Liver (tissue), 9 donors: ENCODE data around the gene EDDM3A. TPM values are rescaled to one million over a fixed set of nuclear protein-coding genes. Genes with fewer than 3 reads are reported as not detected.

ENCODE experiments used
- DNase-seq: peaks from one replicate; pipeline ENCODE4 v3.0.0-alpha.2; 2017; ENCODE audit warnings: low spot score
- H3K27ac ChIP-seq, 2 donors: one replicate each; pipeline ENCODE4 v1.7.0; 2013; ENCODE audit warnings: inconsistent platforms in 2 of 2, low read length in 2 of 2, control low read depth in 1 of 2, low read depth in 1 of 2, mild to moderate bottlenecking in 1 of 2
- H3K27me3 ChIP-seq, 4 donors: one replicate each; pipeline versions ENCODE4 v1.6.1 to v1.7.0; 2013; ENCODE audit warnings: low read length in 3 of 4, inconsistent platforms in 1 of 4, mild to moderate bottlenecking in 1 of 4, moderate library complexity in 1 of 4; ENCODE audit not compliant: control insufficient read depth in 4 of 4, insufficient read depth in 4 of 4
- H3K36me3 ChIP-seq, 4 donors: one replicate each; pipeline versions ENCODE4 v1.6.1 to v1.7.0; 2013; ENCODE audit warnings: low read length in 3 of 4, mild to moderate bottlenecking in 3 of 4, low read depth in 1 of 4, moderate library complexity in 1 of 4; ENCODE audit not compliant: control insufficient read depth in 4 of 4, insufficient read depth in 3 of 4
- H3K4me1 ChIP-seq, 4 donors: one replicate each; pipeline versions ENCODE4 v1.6.1 to v1.7.0; 2013; ENCODE audit warnings: low read length in 3 of 4, mild to moderate bottlenecking in 3 of 4, moderate library complexity in 1 of 4; ENCODE audit not compliant: control insufficient read depth in 4 of 4, insufficient read depth in 4 of 4
- H3K4me3 ChIP-seq, 3 donors: one replicate each; pipeline versions ENCODE4 v1.6.1 to v1.7.0; 2013; ENCODE audit warnings: low read length in 3 of 3, control low read depth in 1 of 3, low read depth in 1 of 3, mild to moderate bottlenecking in 1 of 3
- H3K9ac ChIP-seq, 2 donors: one replicate each; pipeline ENCODE4 v1.7.0; 2013; ENCODE audit warnings: low read length in 2 of 2, mild to moderate bottlenecking in 2 of 2, moderate library complexity in 2 of 2, control low read depth in 1 of 2, low read depth in 1 of 2
- H3K9me3 ChIP-seq, 4 donors: one replicate each; pipeline versions ENCODE4 v1.6.1 to v1.7.0; 2013; ENCODE audit warnings: low read length in 3 of 4; ENCODE audit not compliant: control insufficient read depth in 4 of 4
- ATF3 ChIP-seq: IDR thresholded peaks from 2 replicates; pipeline ENCODE4 v1.6.1; 2016; ENCODE audit warnings: antibody characterized with exemption
- CTCF ChIP-seq: fragments of 150-350 bp; IDR thresholded peaks from 2 replicates; pipeline ENCODE4 v1.5.1; 2017; ENCODE audit warnings: improper control_type of control experiment, low read depth, low read length; ENCODE audit not compliant: missing input control
- EGR1 ChIP-seq, 2 donors: IDR thresholded peaks; 2 replicates each; pipeline ENCODE4 v1.6.1; 2016 to 2018; ENCODE audit warnings: antibody characterized with exemption in 2 of 2, low read depth in 2 of 2
- FOXA1 ChIP-seq: IDR thresholded peaks from 2 replicates; pipeline ENCODE4 v1.6.1; 2016; ENCODE audit warnings: antibody characterized with exemption
- FOXA2 ChIP-seq: IDR thresholded peaks from 2 replicates; pipeline ENCODE4 v1.6.1; 2016; ENCODE audit warnings: antibody characterized with exemption
- GABPA ChIP-seq, 2 donors: IDR thresholded peaks in 1 of 2; conservative IDR thresholded peaks in 1 of 2; 2 replicates each; pipeline ENCODE4 v1.6.1; 2016; ENCODE audit warnings: antibody characterized with exemption in 2 of 2, mild to moderate bottlenecking in 1 of 2, moderate library complexity in 1 of 2
- HNF4A ChIP-seq, 2 donors: conservative IDR thresholded peaks; 2 replicates each; pipeline ENCODE4 v1.6.1; 2016; ENCODE audit warnings: antibody characterized with exemption in 2 of 2, mild to moderate bottlenecking in 2 of 2
- HNF4G ChIP-seq: IDR thresholded peaks from 2 replicates; pipeline ENCODE4 v1.6.1; 2016; ENCODE audit warnings: antibody characterized with exemption
- JUND ChIP-seq, 2 donors: IDR thresholded peaks; 2 replicates each; pipeline ENCODE4 v1.6.1; 2016; ENCODE audit warnings: antibody characterized with exemption in 2 of 2
- MAX ChIP-seq: IDR thresholded peaks from 2 replicates; pipeline ENCODE4 v1.6.1; 2016; ENCODE audit warnings: antibody characterized with exemption
- NR2F2 ChIP-seq: IDR thresholded peaks from 2 replicates; pipeline ENCODE4 v1.6.1; 2016; ENCODE audit warnings: antibody characterized with exemption
- RAD21 ChIP-seq, 2 donors: IDR thresholded peaks; 2 replicates each; pipeline ENCODE4 v1.6.1; 2016; ENCODE audit warnings: antibody characterized with exemption in 2 of 2, mild to moderate bottlenecking in 2 of 2
- REST ChIP-seq: IDR thresholded peaks from 2 replicates; pipeline ENCODE4 v1.6.1; 2016; ENCODE audit warnings: antibody characterized with exemption, mild to moderate bottlenecking
- RXRA ChIP-seq, 2 donors: IDR thresholded peaks; 2 replicates each; pipeline ENCODE4 v1.6.1; 2017 to 2018; ENCODE audit warnings: antibody characterized with exemption in 2 of 2, mild to moderate bottlenecking in 1 of 2
- SP1 ChIP-seq: IDR thresholded peaks from 2 replicates; pipeline ENCODE4 v1.6.1; 2018; ENCODE audit warnings: antibody characterized with exemption, mild to moderate bottlenecking
- TAF1 ChIP-seq: conservative IDR thresholded peaks from 2 replicates; pipeline ENCODE4 v1.6.1; 2016; ENCODE audit warnings: antibody characterized with exemption, mild to moderate bottlenecking
- YY1 ChIP-seq: IDR thresholded peaks from 2 replicates; pipeline ENCODE4 v1.6.1; 2016; ENCODE audit warnings: antibody characterized with exemption, mild to moderate bottlenecking
- ZBTB33 ChIP-seq: IDR thresholded peaks from 2 replicates; pipeline ENCODE4 v1.6.1; 2016; ENCODE audit warnings: antibody characterized with exemption
- WGBS: extraction: QIAGEN DNeasy Blood & Tissue Kit; methylation state at CpG from one replicate; pipeline ENCODE4 v1.1.7; 2013; 5-methylcytosine and 5-hydroxymethylcytosine counted together
- polyA plus RNA-seq, 2 donors: library from polyadenylated mRNA; stranded (reverse) in 1 of 2; unstranded in 1 of 2; fragments of 200-250 nt in 1 of 2; fragments of >200 nt in 1 of 2; fragmentation: Nextera tagmentation in 1 of 2; extraction: Ambion mirVana in 1 of 2; gene quantifications; one replicate each; pipeline versions ENCODE4 v1.2.1 to v1.2.3, GENCODE V29; 2013 to 2015
- total RNA-seq, 2 donors: library from RNA; depleted of rRNA; stranded (reverse); fragments of >200 nt; gene quantifications; one replicate each; pipeline ENCODE4 v1.2.3, GENCODE V29; 2014
- donor health status: healthy.
- donor health status: healthy.
- donor health status: healthy.
- donor health status: healthy.
- donor health status: healthy.

Gene EDDM3A
- total and polyA plus RNA-seq, 4 donors: not detected

- no peaks in the 10 kb centered on the region for H3K27me3 ChIP-seq
- no peaks in the 10 kb centered on the region for H3K9me3 ChIP-seq
- H3K4me1 ChIP-seq: no peaks in the 10 kb centered on the region
- no peak overlapping the region for H3K9ac ChIP-seq
- H3K4me3 ChIP-seq: no peak overlapping the region
- TF ChIP-seq SP1: no peak
- TF ChIP-seq TAF1: no peak
- no peak for TF ChIP-seq FOXA2
- TF ChIP-seq YY1: no peak
- TF ChIP-seq CTCF: no peak
- TF ChIP-seq ATF3: no peak
- TF ChIP-seq REST: no peak
- TF ChIP-seq HNF4G: no peak
- no peak for TF ChIP-seq NR2F2
- no peak for TF ChIP-seq RXRA (IDR thresholded peaks at IDR 0.05)
- TF ChIP-seq FOXA1: no peak
- TF ChIP-seq JUND (IDR thresholded peaks at IDR 0.05): no peak
- TF ChIP-seq RAD21 (IDR thresholded peaks at IDR 0.05): no peak
- TF ChIP-seq ZBTB33: no peak
- no peak for TF ChIP-seq EGR1 (IDR thresholded peaks at IDR 0.05; ENCODE audit: low read depth in 2 of 2)
- no peak for TF ChIP-seq MAX
- no peak for TF ChIP-seq HNF4A (conservative IDR thresholded peaks at IDR 0.05)
- TF ChIP-seq GABPA (IDR thresholded peaks at IDR 0.05 in 1 of 2, conservative IDR thresholded peaks at IDR 0.05 in 1 of 2): no peak
- no peak for DNase-seq
- no peak overlapping the region for H3K27ac ChIP-seq
- no peaks in the 10 kb centered on the region for H3K36me3 ChIP-seq
Measured at GRCh38 chr14:20760950-20761349, 15.3 kb downstream of the EDDM3A start.

- Histone ChIP-seq H3K36me3 (no peaks in the 10 kb centered on the region), H3K9ac (no peak overlapping the region), H3K27me3 (peaks cover 0 to 3% (median 0%) of the 10 kb centered on the region in 4 donors), H3K9me3 (no peaks in the 10 kb centered on the region), H3K27ac (no peak overlapping the region), H3K4me3 (no peak overlapping the region), H3K4me1 (no peaks in the 10 kb centered on the region)
- no peak for DNase-seq
- WGBS: 77% methylated on average over 3 of the region's 3 CpGs
- TF ChIP-seq CTCF (no peak), EGR1 (IDR thresholded peaks at IDR 0.05; ENCODE audit: low read depth in 2 of 2) (no peak), ZBTB33 (no peak), RXRA (IDR thresholded peaks at IDR 0.05) (no peak), HNF4A (conservative IDR thresholded peaks at IDR 0.05) (no peak), TAF1 (no peak)
Measured at GRCh38 chr14:20768593-20768892, 22.9 kb downstream of the EDDM3A start.
